ENCODE results near the gene LRSAM1.

Gene LRSAM1

DNA sequence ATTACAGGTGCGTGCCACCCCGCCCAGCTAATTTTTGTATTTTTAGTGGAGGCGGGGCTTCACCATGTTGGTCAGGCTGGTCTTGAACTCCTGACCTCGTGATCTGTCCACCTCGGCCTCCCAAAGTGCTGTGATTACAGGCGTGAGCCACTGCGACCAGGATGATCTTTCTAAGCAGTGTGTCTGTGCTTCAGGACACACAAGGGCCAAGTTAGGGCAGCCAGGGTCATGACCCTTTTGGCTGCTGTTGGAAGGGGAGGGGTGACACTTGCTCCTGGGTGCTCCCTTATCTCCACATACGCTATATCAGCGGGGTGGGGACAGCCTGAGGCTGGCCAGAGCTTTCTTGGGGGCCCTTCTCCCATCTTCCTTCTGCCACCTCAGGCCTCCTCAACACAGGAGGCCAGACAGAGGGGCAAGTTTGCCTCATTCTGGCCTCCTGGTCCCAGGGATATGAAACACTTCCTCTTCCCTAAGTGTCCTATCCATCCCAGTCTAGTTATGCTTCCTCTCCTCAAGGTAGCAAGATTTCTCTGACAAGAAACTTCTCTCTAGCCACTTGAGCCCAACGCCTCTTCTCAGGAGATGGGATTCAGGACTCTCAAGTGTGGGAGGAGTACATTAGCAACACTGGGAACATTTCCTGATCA is 29.1 kb upstream of the LRSAM1 start:
- peaks cover 43% of the 10 kb centered on the region for H3K79me2 ChIP-seq (ENCODE audit: low read length)
- TF ChIP-seq EZH2phosphoT487 (IDR thresholded peaks at IDR 0.05; ENCODE audit: low read depth) (no peak), CTCF (IDR thresholded peaks at IDR 0.05; ENCODE audit: low read depth, low read length) (no peak)
- no peak overlapping the region for H3K27ac ChIP-seq (ENCODE audit: low read length)
- H3K36me3 ChIP-seq (replicated peaks; ENCODE audit: low read depth, low read length): peaks cover 5% of the 10 kb centered on the region
- H3K27me3 ChIP-seq (ENCODE audit: low read depth, low read length): no peaks in the 10 kb centered on the region
- H3K9ac ChIP-seq (ENCODE audit: low read length): no peak overlapping the region
- H4K20me1 ChIP-seq (ENCODE audit: insufficient read depth, low read length): no peaks in the 10 kb centered on the region
- no peak overlapping the region for H2AFZ ChIP-seq (ENCODE audit: low read depth, low read length)
- H3K4me3 ChIP-seq (ENCODE audit: low read length): no peak overlapping the region
- H3K4me2 ChIP-seq (ENCODE audit: low read length): no peak overlapping the region
- peaks cover 15% of the 10 kb centered on the region for H3K4me1 ChIP-seq (ENCODE audit: low read length)
- no peaks in the 10 kb centered on the region for H3K9me3 ChIP-seq (ENCODE audit: insufficient read depth, low read length)

DNA sequence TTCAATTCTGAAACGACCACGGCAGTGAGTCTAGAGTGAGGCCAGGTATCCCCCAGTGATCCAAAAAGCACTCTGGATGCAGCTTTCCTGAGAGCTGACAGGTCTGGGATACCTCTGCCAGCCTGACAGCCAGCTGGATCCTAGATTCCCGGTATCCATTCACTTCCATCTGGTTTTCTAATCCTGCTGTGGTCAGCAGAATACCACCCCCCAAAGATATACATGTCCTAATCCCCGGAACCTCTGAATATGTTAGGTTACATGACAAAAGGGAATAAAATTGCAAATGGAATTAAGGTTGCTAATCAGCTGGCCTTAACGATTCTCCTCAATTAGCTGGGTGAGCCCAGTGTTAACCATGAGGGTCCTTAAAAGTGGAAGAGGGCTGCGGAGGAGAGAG is 28.5 kb upstream of the LRSAM1 start:
- no peaks in the 10 kb centered on the region for H3K27me3 ChIP-seq (ENCODE audit: low read depth, low read length)
- peak overlapping the region; percentile 97; the same call in 1 of the 2 replicates for H3K9ac ChIP-seq (ENCODE audit: low read length)
- TF ChIP-seq CTCF (IDR thresholded peaks at IDR 0.05; ENCODE audit: low read depth, low read length) (no peak), EZH2phosphoT487 (IDR thresholded peaks at IDR 0.05; ENCODE audit: low read depth) (no peak)
- peak overlapping the region; percentile 99 for H3K4me2 ChIP-seq (ENCODE audit: low read length)
- peak overlapping the region; percentile 98 for H3K4me3 ChIP-seq (ENCODE audit: low read length)
- H4K20me1 ChIP-seq (ENCODE audit: insufficient read depth, low read length): no peaks in the 10 kb centered on the region
- H3K79me2 ChIP-seq (ENCODE audit: low read length): peaks cover 47% of the 10 kb centered on the region
- H3K27ac ChIP-seq (ENCODE audit: low read length): no peak overlapping the region
- H3K9me3 ChIP-seq (ENCODE audit: insufficient read depth, low read length): no peaks in the 10 kb centered on the region
- H3K36me3 ChIP-seq (replicated peaks; ENCODE audit: low read depth, low read length): peaks cover 5% of the 10 kb centered on the region
- H3K4me1 ChIP-seq (ENCODE audit: low read length): peaks cover 15% of the 10 kb centered on the region
- no peak overlapping the region for H2AFZ ChIP-seq (ENCODE audit: low read depth, low read length)

- H3K36me3 ChIP-seq (replicated peaks; ENCODE audit: low read depth, low read length): peaks cover 5% of the 10 kb centered on the region
- no peaks in the 10 kb centered on the region for H4K20me1 ChIP-seq (ENCODE audit: insufficient read depth, low read length)
- no peaks in the 10 kb centered on the region for H3K9me3 ChIP-seq (ENCODE audit: insufficient read depth, low read length)
- peaks cover 15% of the 10 kb centered on the region for H3K4me1 ChIP-seq (ENCODE audit: low read length)
- TF ChIP-seq EZH2phosphoT487 (IDR thresholded peaks at IDR 0.05; ENCODE audit: low read depth) (no peak), CTCF (IDR thresholded peaks at IDR 0.05; ENCODE audit: low read depth, low read length) (no peak)
- peak overlapping the region; percentile 89 for H2AFZ ChIP-seq (ENCODE audit: low read depth, low read length)
- peak overlapping the region; percentile 99 for H3K4me2 ChIP-seq (ENCODE audit: low read length)
- peak overlapping the region; percentile 60 for H3K27ac ChIP-seq (ENCODE audit: low read length)
- peaks cover 50% of the 10 kb centered on the region for H3K79me2 ChIP-seq (ENCODE audit: low read length)
- H3K27me3 ChIP-seq (ENCODE audit: low read depth, low read length): no peaks in the 10 kb centered on the region
- H3K4me3 ChIP-seq (ENCODE audit: low read length): peak overlapping the region; percentile 98
- H3K9ac ChIP-seq (ENCODE audit: low read length): peak overlapping the region; percentile 97
These were observed 27.8 kb upstream of the LRSAM1 start for GRCh38 chr9:127423476-127423933.

GRCh38 chr9:127423934-127424675 is 27.2 kb upstream of the LRSAM1 start, which contains the start of gene ZNF79:
Gene ZNF79 (plus strand): TSS chr9:127424382. CDS start chr9:127424788, 406 bp downstream.
- H3K79me2 ChIP-seq (ENCODE audit: low read length): peaks cover 50% of the 10 kb centered on the region
- H3K27me3 ChIP-seq (ENCODE audit: low read depth, low read length): no peaks in the 10 kb centered on the region
- peak within 1 kb of the TSS; percentile 60 for H3K27ac ChIP-seq (ENCODE audit: low read length)
- no peaks in the 10 kb centered on the region for H3K9me3 ChIP-seq (ENCODE audit: insufficient read depth, low read length)
- no peaks in the 10 kb centered on the region for H4K20me1 ChIP-seq (ENCODE audit: insufficient read depth, low read length)
- TF ChIP-seq EZH2phosphoT487 (IDR thresholded peaks at IDR 0.05; ENCODE audit: low read depth) (no peak), CTCF (IDR thresholded peaks at IDR 0.05; ENCODE audit: low read depth, low read length) (no peak)
- H3K4me2 ChIP-seq (ENCODE audit: low read length): peak within 1 kb of the TSS; percentile 99
- peak within 1 kb of the TSS; percentile 89 for H2AFZ ChIP-seq (ENCODE audit: low read depth, low read length)
- H3K36me3 ChIP-seq (replicated peaks; ENCODE audit: low read depth, low read length): peaks cover 5% of the 10 kb centered on the region
- peak within 1 kb of the TSS; percentile 98 for H3K4me3 ChIP-seq (ENCODE audit: low read length)
- H3K4me1 ChIP-seq (ENCODE audit: low read length): peaks cover 15% of the 10 kb centered on the region
- H3K9ac ChIP-seq (ENCODE audit: low read length): peak within 1 kb of the TSS; percentile 97
